HL-60 (cell line): Measurements from ENCODE around the gene TRIP6.

Experiments
- DNase-seq, 2 experiments: peaks; one replicate each; pipeline ENCODE4 v3.0.0-alpha.2; 2010 to 2020; ENCODE audit warnings: low read depth in 1 of 2, low spot score in 1 of 2
- H3K27ac ChIP-seq: fragments of 250-450 bp; sonication (Bioruptor Pico); replicated peaks from 2 replicates; pipeline ENCODE4 v1.5.1; 2020; ENCODE audit warnings: mild to moderate bottlenecking, moderate library complexity
- H3K27me3 ChIP-seq: fragments of 250-450 bp; sonication (Bioruptor Pico); 2 replicates; pipeline ENCODE4 v1.5.1; 2021; ENCODE audit warnings: mild to moderate bottlenecking, moderate library complexity; ENCODE audit not compliant: insufficient read depth, poor library complexity, severe bottlenecking
- H3K4me3 ChIP-seq: replicated peaks from 2 replicates; pipeline ENCODE4 v1.5.1; 2011; ENCODE audit warnings: mild to moderate bottlenecking, control low read depth, low read length; ENCODE audit not compliant: insufficient read depth
- CTCF ChIP-seq: IDR thresholded peaks from one replicate; pipeline ENCODE4 v1.5.1; 2011; ENCODE audit warnings: low read length, control low read depth, inconsistent platforms; ENCODE audit not compliant: insufficient read depth
- GABPA ChIP-seq: IDR thresholded peaks from 2 replicates; pipeline ENCODE4 v1.6.1; 2012; ENCODE audit warnings: low read depth
- POLR2AphosphoS5 ChIP-seq: IDR thresholded peaks from 2 replicates; pipeline ENCODE4 v1.6.1; 2012; ENCODE audit warnings: low read depth
- REST ChIP-seq: IDR thresholded peaks from 2 replicates; pipeline ENCODE4 v1.6.1; 2012; ENCODE audit warnings: low read depth; ENCODE audit not compliant: insufficient replicate concordance
- SPI1 ChIP-seq: IDR thresholded peaks from 2 replicates; pipeline ENCODE4 v1.6.1; 2012; ENCODE audit warnings: low read depth, mild to moderate bottlenecking, borderline replicate concordance

Gene TRIP6

GRCh38 chr7:100895701-100895955 is 28.4 kb downstream of the TRIP6 start, which contains the start of gene ACHE:
TSS of gene ACHE (minus strand) at chr7:100895888. CDS start at chr7:100894232, 1,656 bp downstream.
- Histone ChIP-seq H3K27ac (no peak within 1 kb of the TSS), H3K4me3 (peak within 1 kb of the TSS; percentile 8; the same call in 1 of the 2 replicates), H3K27me3 (peaks cover 40% of the 10 kb centered on the region)
- no peak for TF ChIP-seq GABPA
- TF ChIP-seq POLR2AphosphoS5 = no peak
- TF ChIP-seq CTCF = no peak
- TF ChIP-seq SPI1 = no peak
- TF ChIP-seq REST = no peak
- no peak for DNase-seq

GRCh38 chr7:100895956-100896731 is 29.0 kb downstream of the TRIP6 start:
- DNase-seq = peak in 1 of 2 experiments; percentile 19
- H3K27me3 ChIP-seq = peaks cover 35% of the 10 kb centered on the region

More at GRCh38 chr7:100895956-100896731, 29.0 kb downstream of the TRIP6 start:
- no peak for TF ChIP-seq SPI1
- no peak for TF ChIP-seq GABPA
- no peak for TF ChIP-seq CTCF
- no peak for TF ChIP-seq REST
- Histone ChIP-seq H3K27ac (no peak overlapping the region), H3K4me3 (0 out of 2 replicates have a peak overlapping the region, but pooled peaks have one; percentile 8)
